Non-pigmented ciliary epithelial cell (primary cell): ENCODE data around the gene PMFBP1.

Source experiments
- DNase-seq: peaks from one replicate; pipeline ENCODE4 v3.0.0-alpha.2; 2010; ENCODE audit warnings: low read depth

PMFBP1 gene

GRCh38 chr16:72172105-72173034, at the start of gene PMFBP1:
TSS of gene PMFBP1 (minus strand) at chr16:72172155. CDS start at chr16:72171208, 947 bp downstream.
- peak; percentile 78 for DNase-seq

GRCh38 chr16:72221630-72222024, 49.7 kb upstream of the PMFBP1 start:
- no peak for DNase-seq

- DNase-seq = no peak
Measured at GRCh38 chr16:72220875-72221629, 49.1 kb upstream of the PMFBP1 start.

- no peak for DNase-seq
Measured at GRCh38 chr16:72219282-72219681, 47.3 kb upstream of the PMFBP1 start.

GRCh38 chr16:72216767-72217166, 44.8 kb upstream of the PMFBP1 start:
- DNase-seq = no peak

GRCh38 chr16:72214821-72215220, 42.9 kb upstream of the PMFBP1 start:
- DNase-seq = no peak

- DNase-seq = no peak
Measured at GRCh38 chr16:72211110-72211509, 39.2 kb upstream of the PMFBP1 start.

- DNase-seq = no peak
Measured at GRCh38 chr16:72210555-72210954, 38.6 kb upstream of the PMFBP1 start.

GRCh38 chr16:72210072-72210471, 38.1 kb upstream of the PMFBP1 start:
- DNase-seq = no peak

- DNase-seq = no peak
Measured at GRCh38 chr16:72206299-72206698, 34.3 kb upstream of the PMFBP1 start.

- no peak for DNase-seq
Measured at GRCh38 chr16:72203401-72203800, 31.4 kb upstream of the PMFBP1 start.

GRCh38 chr16:72202014-72202413, 30.1 kb upstream of the PMFBP1 start:
- no peak for DNase-seq

- no peak for DNase-seq
Measured at GRCh38 chr16:72201387-72201786, 29.4 kb upstream of the PMFBP1 start.

GRCh38 chr16:72199761-72200337, 27.9 kb upstream of the PMFBP1 start:
- no peak for DNase-seq

- DNase-seq = no peak
Measured at GRCh38 chr16:72198771-72199201, 26.8 kb upstream of the PMFBP1 start.

- peak; percentile 71 for DNase-seq
Measured at GRCh38 chr16:72198021-72198711, 26.2 kb upstream of the PMFBP1 start.

GRCh38 chr16:72197545-72197944, 25.6 kb upstream of the PMFBP1 start:
- DNase-seq = no peak

GRCh38 chr16:72195609-72196008, 23.7 kb upstream of the PMFBP1 start:
- no peak for DNase-seq

GRCh38 chr16:72191551-72191950, 19.6 kb upstream of the PMFBP1 start:
- DNase-seq = no peak

GRCh38 chr16:72189865-72190371, 18.0 kb upstream of the PMFBP1 start:
- peak; percentile 52 for DNase-seq

- no peak for DNase-seq
Measured at GRCh38 chr16:72188541-72188940, 16.6 kb upstream of the PMFBP1 start.

- DNase-seq = no peak
Measured at GRCh38 chr16:72187551-72187950, 15.6 kb upstream of the PMFBP1 start.
